Smooth muscle cell (in vitro differentiated cells): Measurements from ENCODE around the gene CDK16. TPM values are rescaled to one million over a fixed set of nuclear protein-coding genes. Genes with fewer than 3 reads are reported as not detected.

ENCODE experiments used
- DNase-seq: peaks from one replicate; lab custom pipeline; 2025; ENCODE audit not compliant: unreplicated experiment; lab: John Stamatoyannopoulos, UW
- H2AFZ ChIP-seq: fragments of 200-600 bp; sonication (generic); 2 replicates; pipeline ENCODE4 v1.6.0; 2016; ENCODE audit warnings: antibody characterized with exemption, low read depth, mild to moderate bottlenecking
- H3F3A ChIP-seq: fragments of 200-600 bp; sonication (generic); 2 replicates; pipeline ENCODE4 v1.6.0; 2017; ENCODE audit warnings: antibody characterized with exemption, low read depth
- H3K27ac ChIP-seq: fragments of 200-600 bp; sonication (generic); 2 replicates; pipeline ENCODE4 v1.5.1; 2016; ENCODE audit warnings: low read depth, mild to moderate bottlenecking
- H3K27me3 ChIP-seq: fragments of 200-600 bp; sonication (generic); 2 replicates; pipeline ENCODE4 v1.6.1; 2016; ENCODE audit warnings: low read depth, mild to moderate bottlenecking
- H3K36me3 ChIP-seq: fragments of 200-600 bp; sonication (generic); 2 replicates; pipeline ENCODE4 v1.5.1; 2016; ENCODE audit warnings: low read depth
- H3K4me1 ChIP-seq: fragments of 200-600 bp; sonication (generic); 2 replicates; pipeline ENCODE4 v1.5.1; 2016; ENCODE audit warnings: low read depth
- H3K4me2 ChIP-seq: fragments of 200-600 bp; sonication (generic); 2 replicates; pipeline ENCODE4 v1.6.0; 2016; ENCODE audit warnings: mild to moderate bottlenecking
- H3K4me3 ChIP-seq: fragments of 200-600 bp; sonication (generic); 2 replicates; pipeline ENCODE4 v1.5.1; 2016; ENCODE audit warnings: mild to moderate bottlenecking
- H3K79me2 ChIP-seq: fragments of 200-600 bp; sonication (generic); 2 replicates; pipeline ENCODE4 v1.6.0; 2016; ENCODE audit warnings: low read depth, mild to moderate bottlenecking
- H3K9ac ChIP-seq: fragments of 200-600 bp; sonication (generic); 2 replicates; pipeline ENCODE4 v1.6.0; 2016; ENCODE audit warnings: low read depth
- H3K9me3 ChIP-seq: fragments of 200-600 bp; sonication (generic); replicated peaks from 2 replicates; pipeline ENCODE4 v1.5.1; 2016; ENCODE audit warnings: low read depth
- H4K20me1 ChIP-seq: fragments of 200-600 bp; sonication (generic); 2 replicates; pipeline ENCODE4 v1.6.0; 2016; ENCODE audit warnings: low read depth
- WGBS: methylation state at CpG from one replicate; pipeline ENCODE4 v1.1.7; 2016; ENCODE audit warnings: low lambda C conversion rate; 5-methylcytosine and 5-hydroxymethylcytosine counted together
- polyA plus RNA-seq: library from polyadenylated mRNA; unstranded; fragments of >200 nt; fragmentation: Nextera tagmentation; extraction: Ambion mirVana; gene quantifications from 2 replicates; pipeline ENCODE4 v1.2.1, GENCODE V29; 2016
- total RNA-seq: library from RNA; depleted of rRNA; stranded (reverse); fragments of >200 nt; gene quantifications from 2 replicates; pipeline ENCODE4 v1.2.3, GENCODE V29; 2014
- TF ChIP-seq, protein P1 (sequence below): fragments of 200-600 bp; sonication (generic); IDR thresholded peaks from 2 replicates; pipeline ENCODE4 v1.5.1; 2017; ENCODE audit warnings: borderline replicate concordance, mild to moderate bottlenecking, antibody characterized with exemption; ENCODE audit not compliant: insufficient read depth, poor library complexity, severe bottlenecking

Gene CDK16
- total and polyA plus RNA-seq, 2 experiments from 2014 or later: 176 to 269 TPM

DNA sequence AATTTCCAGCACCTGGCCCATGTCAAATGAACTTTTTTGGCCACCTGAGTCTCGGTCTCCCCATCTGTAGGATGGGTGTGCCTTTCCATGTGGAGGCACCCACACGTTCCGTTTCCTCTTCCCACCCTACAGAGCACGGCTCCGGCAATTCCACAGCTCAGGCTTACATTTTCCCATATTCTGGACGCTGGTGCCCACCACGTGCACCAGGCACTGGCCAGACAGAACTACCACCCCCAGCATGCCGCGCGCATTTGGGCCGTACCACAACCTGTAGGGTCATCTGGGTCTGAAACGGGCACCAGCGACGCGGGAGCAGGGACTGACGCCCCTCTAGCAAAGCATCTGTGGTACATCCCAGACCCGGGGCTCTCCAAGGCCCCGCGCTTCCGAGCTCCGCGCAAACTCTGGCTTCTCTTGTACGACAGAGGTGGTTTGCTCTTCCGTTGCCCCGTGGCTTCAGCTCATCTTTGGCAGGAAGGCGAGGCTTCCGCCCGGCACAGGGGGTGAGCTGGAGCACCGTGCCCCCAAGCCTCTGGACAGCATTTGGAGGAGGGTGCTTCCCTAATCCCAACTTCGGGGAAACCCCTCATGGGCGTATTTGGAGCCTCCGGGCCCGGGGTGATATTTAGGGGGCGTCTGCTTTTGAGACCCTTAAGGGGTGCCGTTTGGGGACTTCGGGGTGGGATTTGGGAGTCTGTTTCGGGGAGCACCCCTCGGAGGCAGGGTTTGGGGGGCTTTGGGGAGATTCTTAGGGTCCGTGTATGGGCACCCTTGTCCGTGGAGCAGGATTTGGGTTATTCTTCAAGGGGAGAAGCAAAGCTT is 27.8 kb upstream of the CDK16 start:
- no peak overlapping the region for H3K27ac ChIP-seq
- H3F3A ChIP-seq: no peaks in the 10 kb centered on the region
- no peaks in the 10 kb centered on the region for H3K27me3 ChIP-seq
- H3K4me2 ChIP-seq: peak overlapping the region; percentile 88
- H3K4me3 ChIP-seq: peak overlapping the region; percentile 62
- no peaks in the 10 kb centered on the region for H3K9me3 ChIP-seq
- TF ChIP-seq, protein P1, sequence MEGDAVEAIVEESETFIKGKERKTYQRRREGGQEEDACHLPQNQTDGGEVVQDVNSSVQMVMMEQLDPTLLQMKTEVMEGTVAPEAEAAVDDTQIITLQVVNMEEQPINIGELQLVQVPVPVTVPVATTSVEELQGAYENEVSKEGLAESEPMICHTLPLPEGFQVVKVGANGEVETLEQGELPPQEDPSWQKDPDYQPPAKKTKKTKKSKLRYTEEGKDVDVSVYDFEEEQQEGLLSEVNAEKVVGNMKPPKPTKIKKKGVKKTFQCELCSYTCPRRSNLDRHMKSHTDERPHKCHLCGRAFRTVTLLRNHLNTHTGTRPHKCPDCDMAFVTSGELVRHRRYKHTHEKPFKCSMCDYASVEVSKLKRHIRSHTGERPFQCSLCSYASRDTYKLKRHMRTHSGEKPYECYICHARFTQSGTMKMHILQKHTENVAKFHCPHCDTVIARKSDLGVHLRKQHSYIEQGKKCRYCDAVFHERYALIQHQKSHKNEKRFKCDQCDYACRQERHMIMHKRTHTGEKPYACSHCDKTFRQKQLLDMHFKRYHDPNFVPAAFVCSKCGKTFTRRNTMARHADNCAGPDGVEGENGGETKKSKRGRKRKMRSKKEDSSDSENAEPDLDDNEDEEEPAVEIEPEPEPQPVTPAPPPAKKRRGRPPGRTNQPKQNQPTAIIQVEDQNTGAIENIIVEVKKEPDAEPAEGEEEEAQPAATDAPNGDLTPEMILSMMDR: no peak
- H4K20me1 ChIP-seq: peaks cover 15% of the 10 kb centered on the region
- peak overlapping the region; percentile 41 for H2AFZ ChIP-seq
- H3K4me1 ChIP-seq: peaks cover 9% of the 10 kb centered on the region
- H3K36me3 ChIP-seq: no peaks in the 10 kb centered on the region
- peaks cover 20% of the 10 kb centered on the region for H3K79me2 ChIP-seq
- H3K9ac ChIP-seq: peak overlapping the region; percentile 20
- peak; percentile 32 for DNase-seq
- WGBS: 10% methylated on average over 31 of the region's 40 CpGs

- 10% methylated on average over 24 of the region's 26 CpGs for WGBS
- peaks cover 22% of the 10 kb centered on the region for H4K20me1 ChIP-seq
Measured at GRCh38 chrX:47191331-47191730, 27.1 kb upstream of the CDK16 start.

GRCh38 chrX:47191806-47192401 is 26.6 kb upstream of the CDK16 start:
- H3K4me3 ChIP-seq: peak overlapping the region; percentile 62
- H4K20me1 ChIP-seq: peaks cover 28% of the 10 kb centered on the region
- H3K27me3 ChIP-seq: no peaks in the 10 kb centered on the region
- no peak overlapping the region for H3K9ac ChIP-seq
- H3K4me1 ChIP-seq: peaks cover 22% of the 10 kb centered on the region
- no peaks in the 10 kb centered on the region for H3K36me3 ChIP-seq
- H3K79me2 ChIP-seq: peaks cover 32% of the 10 kb centered on the region
- no peaks in the 10 kb centered on the region for H3F3A ChIP-seq
- H3K27ac ChIP-seq: no peak overlapping the region
- no peaks in the 10 kb centered on the region for H3K9me3 ChIP-seq
- H2AFZ ChIP-seq: no peak overlapping the region
- TF ChIP-seq, protein P1: no peak
- 48% methylated on average over 16 of the region's 16 CpGs for WGBS
- no peak for DNase-seq
- H3K4me2 ChIP-seq: peak overlapping the region; percentile 88

More at GRCh38 chrX:47191331-47191730, 27.1 kb upstream of the CDK16 start:
- no peaks in the 10 kb centered on the region for H3K27me3 ChIP-seq
- peaks cover 16% of the 10 kb centered on the region for H3K4me1 ChIP-seq
- no peak overlapping the region for H3K27ac ChIP-seq
- H3K9me3 ChIP-seq: no peaks in the 10 kb centered on the region
- peak overlapping the region; percentile 20 for H3K9ac ChIP-seq
- no peak for DNase-seq
- peak overlapping the region; percentile 41 for H2AFZ ChIP-seq
- TF ChIP-seq, protein P1: no peak
- peaks cover 27% of the 10 kb centered on the region for H3K79me2 ChIP-seq
- H3K4me3 ChIP-seq: peak overlapping the region; percentile 62
- H3K4me2 ChIP-seq: peak overlapping the region; percentile 88
- H3F3A ChIP-seq: no peaks in the 10 kb centered on the region
- no peaks in the 10 kb centered on the region for H3K36me3 ChIP-seq
